ENCODE measurements around the gene LTBP4. TPM values are rescaled to one million over a fixed set of nuclear protein-coding genes. Genes with fewer than 3 reads are reported as not detected.

Gene LTBP4
- total RNA-seq, 1 experiment from 2014 or later = 21.5 TPM

GRCh38 chr19:40597329-40597838 lies 3.8 kb upstream of the LTBP4 start:
- DNase-seq (ENCODE audit: low read depth) = no peak

DNA sequence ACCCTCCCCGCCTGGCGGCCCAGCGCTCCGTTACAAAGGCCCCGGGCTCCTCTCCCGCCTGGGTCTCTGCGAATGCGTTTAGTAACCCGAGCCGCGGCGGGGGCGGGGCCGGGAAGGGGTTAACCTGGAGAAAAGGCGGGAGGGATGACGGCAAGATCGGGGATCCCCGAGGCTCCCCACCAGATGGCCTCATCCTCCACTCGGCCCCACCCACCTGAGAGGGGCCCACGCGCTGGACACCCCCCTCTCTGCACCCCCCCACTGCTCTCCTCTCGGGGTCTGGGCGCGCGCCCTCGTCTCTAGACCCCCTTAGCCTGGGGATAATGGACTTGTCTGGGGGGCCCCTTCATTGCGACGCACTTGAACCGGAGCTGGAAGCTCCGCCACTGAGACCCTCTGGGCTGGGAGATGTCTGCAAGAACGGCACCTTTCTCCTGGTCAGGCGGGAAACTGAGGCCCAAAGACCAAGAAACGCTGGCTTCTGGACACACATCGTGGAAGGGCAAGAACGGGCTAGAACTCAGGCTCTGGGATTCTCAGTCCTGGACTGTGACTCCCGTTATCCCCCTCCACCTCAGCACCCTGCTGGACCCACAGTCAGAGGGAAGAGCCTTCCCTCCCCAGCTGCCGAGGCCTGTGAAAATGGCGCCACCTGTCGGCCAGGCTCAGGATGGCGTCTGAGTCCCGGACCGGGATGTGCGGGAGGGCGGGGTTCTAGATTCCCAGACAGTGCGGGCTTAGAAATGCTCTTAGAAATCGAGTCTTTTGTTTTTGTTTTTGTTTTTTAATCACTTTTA lies 2.9 kb upstream of the LTBP4 start:
- peak; percentile 81 for DNase-seq (ENCODE audit: low read depth)

DNA sequence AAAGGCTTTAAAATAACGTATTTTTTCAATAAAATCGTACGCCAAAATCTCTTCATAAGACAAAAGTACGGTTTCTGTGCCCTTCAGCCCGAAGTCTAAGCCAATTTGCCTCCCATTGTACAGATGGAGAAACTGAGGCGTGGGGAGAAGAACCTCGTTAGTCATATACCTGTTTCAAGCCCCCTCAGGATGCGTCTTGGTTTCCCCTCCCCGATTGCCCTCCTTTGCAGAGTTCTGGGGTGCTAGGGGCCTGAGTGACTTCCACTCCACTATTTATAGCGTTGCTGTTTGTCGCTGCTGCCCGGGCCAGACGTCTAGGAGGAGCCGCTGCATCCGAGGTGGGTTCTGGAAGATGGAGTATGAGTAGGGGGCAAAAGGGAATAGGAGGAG lies 2.3 kb upstream of the LTBP4 start:
- DNase-seq (ENCODE audit: low read depth) = no peak

DNA sequence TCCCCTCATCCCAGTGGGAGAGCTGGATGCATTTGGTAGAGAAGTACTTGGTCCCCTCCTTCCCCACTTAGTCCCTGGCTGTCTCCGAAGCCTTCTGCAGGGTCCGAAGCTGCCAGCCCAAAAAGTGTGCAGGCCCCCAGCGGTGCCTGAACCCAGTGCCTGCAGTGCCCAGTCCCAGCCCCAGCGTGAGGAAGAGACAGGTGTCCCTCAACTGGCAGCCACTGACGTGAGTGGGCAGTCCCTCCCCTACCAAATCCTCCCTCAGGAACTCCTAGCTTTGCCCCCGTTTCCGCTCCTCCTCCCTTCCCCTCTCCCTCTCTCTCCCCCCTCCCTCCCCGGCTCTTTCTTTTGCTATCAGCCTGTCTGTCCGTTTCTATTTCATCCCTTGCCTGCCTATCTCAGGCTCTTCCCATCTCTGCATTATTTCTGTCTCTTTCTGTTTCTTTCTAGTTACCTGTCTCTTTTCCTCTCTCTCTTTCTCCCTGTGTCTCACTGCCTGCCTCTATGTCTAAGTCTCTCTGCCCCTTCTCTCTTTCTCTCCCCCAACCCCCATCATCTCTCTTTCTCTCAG lies 1.8 kb upstream of the LTBP4 start:
- no peak for DNase-seq (ENCODE audit: low read depth)

DNA sequence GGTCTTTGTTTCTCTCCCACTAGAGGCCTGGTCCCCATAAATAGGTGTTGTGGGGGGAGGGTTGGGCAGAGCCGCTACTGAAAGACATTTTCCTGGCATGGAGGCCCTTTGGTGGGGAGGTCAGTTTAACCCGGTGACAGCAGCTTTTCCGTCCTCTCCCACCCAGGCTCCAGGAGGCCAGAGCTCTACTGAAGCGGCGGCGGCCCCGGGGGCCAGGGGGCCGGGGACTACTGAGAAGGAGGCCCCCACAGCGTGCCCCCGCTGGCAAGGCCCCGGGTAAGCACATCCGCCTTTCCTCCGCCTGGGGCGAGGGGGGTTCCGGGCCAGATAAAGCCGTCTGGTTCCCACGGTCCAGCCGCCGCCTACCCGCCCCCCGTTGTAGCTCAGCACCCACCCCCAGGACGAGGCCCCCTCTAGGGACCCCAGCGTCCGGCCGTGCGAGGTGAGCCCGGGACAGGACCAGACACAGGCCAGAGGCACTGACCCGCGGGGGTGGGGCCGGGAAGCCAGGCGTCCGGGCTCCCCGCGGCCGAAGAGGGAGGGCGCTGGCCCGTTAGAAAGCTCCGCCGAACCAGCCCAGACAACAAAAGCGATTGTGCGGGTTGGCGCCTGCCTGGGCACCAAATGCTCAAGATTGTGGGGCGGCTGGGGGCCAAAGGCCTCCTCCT lies 1.1 kb upstream of the LTBP4 start:
- no peak for DNase-seq (ENCODE audit: low read depth)

DNA sequence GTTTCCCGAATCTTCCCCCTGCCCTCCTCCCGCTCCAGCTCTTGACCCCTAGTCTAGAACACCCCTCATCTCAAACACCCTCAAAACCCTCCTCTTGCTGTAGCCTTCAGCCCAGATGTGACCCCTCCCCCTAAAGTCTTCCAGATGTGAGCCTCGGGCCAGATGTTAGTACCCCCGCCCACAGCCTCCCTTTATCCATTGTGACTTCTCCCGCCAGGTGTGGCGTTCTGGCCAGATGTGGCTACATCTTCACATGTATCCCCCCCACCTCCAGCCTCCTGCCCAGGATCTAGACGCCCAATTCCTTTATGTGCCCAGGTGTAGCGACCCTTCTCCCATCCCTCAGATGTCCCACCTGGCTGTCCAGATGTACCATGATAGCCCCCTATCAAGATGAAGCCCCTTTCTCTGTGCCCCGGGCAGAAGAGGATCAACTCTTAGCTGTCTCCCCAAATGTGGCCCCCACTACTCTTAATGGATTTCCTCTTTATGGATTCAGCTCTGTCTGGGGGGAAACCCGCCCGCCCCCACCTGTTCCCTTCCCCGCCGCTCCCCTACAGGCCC lies 517 bp upstream of the LTBP4 start:
- no peak for DNase-seq (ENCODE audit: low read depth)

DNA sequence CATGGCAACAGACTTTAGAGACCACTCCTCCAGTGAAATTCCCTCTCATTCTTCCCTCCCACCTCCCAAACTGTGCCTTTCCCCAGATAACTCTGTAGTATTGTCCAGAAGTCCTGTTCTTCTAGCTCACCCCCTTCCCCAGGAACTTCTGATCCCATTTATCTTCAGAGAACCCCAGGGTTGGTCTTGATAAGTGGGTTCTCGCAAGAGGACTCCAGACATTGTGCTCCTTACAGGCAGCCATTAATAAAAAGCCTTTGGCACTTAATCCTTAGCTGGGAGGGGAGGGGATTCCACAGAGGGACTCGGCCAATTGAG lies 1.9 kb downstream of the LTBP4 start:
- DNase-seq (ENCODE audit: low read depth) = no peak

DNA sequence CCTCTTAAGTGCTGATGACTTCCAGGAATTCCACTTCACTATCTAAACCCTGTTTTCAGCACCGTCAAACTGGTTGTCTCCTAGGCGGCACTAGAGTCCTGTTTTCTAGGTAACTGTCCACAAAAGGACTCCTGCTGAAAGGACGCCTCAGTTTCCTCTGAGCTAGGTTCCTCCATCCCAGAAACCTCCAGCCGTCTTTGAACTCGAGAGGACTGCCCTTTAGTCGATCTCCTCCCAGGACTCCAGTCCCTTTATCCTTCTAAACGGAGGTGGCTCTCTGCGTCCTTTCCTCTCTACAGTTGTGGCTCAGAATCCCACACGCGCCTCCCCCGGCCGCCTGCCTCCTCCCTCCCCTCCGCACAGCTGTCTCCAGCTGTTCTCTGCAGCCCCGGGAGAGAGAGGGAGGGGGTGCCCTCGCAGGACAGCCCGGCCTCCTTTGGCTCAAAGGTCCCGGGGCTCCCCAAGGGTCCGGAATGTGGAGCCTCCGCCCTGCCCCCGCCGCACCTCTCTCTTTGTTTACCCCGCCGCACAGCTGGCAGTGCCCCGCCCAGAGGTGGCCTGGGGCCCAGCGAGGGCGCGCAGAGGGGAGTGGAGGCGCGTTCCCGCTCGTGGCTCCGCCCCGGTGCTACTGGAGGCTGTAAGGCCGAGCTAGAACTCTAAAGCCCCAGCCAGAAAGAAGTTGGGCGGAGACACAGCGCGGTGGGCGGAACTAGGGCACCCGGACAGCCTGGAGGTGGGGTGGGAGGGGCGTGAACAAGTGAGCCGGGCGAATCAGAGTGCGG lies 2.4 kb downstream of the LTBP4 start:
- DNase-seq (ENCODE audit: low read depth) = peak; percentile 95

GRCh38 chr19:40604171-40604646 lies 3.0 kb downstream of the LTBP4 start:
- no peak for DNase-seq (ENCODE audit: low read depth)

DNA sequence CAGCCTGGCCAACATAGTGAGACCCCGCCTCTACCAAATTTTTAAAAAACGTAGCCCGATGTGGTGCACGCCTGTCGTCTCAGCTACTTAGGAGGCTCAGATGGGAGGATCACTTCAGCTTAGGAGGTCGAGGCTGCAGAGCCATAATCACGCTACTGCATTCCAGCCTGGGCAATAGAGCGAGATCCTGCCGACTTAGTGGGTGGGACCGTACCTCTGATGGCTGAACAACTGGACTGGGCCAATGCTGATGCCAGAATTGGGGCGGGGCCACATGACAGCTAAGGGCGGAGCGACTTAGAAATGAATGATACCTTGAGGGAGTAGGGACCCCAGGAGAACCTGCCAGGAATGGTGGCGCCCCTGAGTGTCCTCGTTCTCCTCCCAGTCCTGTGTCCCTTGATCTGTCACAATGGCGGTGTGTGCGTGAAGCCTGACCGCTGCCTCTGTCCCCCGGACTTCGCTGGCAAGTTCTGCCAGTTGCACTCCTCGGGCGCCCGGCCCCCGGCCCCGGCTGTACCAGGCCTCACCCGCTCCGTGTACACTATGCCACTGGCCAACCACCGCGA lies 3.6 kb downstream of the LTBP4 start:
- peak; percentile 35 for DNase-seq (ENCODE audit: low read depth)

DNA sequence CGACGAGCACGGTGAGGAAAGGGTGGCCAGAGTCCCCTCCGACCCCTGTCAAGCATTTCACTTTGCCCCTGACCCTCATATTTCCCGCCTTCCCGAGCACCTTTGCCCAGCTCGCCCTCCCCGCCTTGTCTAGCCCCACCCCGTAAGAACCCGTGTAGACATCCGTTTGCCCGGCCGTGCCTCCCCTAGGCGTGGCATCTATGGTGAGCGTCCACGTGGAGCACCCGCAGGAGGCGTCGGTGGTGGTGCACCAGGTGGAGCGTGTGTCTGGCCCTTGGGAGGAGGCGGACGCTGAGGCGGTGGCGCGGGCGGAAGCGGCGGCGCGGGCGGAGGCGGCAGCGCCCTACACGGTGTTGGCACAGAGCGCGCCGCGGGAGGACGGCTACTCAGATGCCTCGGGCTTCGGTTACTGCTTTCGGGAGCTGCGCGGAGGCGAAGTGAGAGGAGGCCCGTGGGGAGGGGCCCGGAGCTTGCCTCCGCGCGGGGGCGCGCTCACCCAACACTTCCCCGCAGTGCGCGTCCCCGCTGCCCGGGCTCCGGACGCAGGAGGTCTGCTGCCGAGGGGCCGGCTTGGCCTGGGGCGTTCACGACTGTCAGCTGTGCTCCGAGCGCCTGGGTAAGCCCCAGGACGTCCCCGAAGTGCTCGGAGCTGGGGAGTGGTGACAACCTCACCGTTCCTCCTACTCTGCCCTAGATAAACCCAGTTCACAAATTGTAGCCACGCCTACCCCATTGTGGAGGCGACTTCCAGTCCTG lies 4.2 kb downstream of the LTBP4 start:
- DNase-seq (ENCODE audit: low read depth) = peak; percentile 77

DNA sequence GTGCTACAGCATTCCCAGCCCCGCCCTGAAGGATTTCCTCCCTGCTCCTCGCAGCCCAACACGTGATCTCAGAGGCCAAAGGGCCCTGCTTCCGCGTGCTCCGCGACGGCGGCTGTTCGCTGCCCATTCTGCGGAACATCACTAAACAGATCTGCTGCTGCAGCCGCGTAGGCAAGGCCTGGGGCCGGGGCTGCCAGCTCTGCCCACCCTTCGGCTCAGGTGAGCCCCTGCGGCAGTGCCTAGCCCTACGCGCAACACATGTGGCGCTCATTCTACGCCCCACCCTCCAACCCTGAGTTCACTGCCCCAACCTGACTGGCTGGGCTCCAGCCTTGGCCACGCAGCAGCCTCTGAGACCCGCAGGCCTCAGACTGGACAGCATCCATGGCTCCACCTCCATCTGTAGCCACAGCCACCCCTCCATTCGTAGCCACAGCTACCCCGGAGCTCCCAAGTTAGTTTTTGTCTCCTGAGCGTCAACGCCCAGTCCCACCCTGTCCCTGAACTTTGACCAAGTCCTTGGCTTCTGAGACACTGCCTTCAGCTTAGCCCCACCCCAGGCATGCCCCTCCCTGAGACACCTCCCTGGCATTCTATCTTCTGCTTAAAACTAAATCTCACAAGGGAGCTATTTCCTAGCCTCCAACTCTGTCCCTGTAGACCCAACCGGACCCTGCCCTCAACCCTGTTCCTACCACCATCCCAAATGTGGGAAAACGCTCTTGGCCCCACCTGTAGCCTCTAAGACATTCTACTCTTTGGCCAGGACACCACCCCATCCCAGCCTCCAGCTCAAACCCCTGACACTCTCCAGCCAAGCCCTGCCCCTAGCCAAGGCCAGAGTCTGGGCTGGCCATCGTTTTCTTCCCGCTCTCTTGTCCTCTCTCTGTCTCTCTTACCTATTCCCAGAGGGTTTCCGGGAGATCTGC lies 6.4 kb downstream of the LTBP4 start:
- DNase-seq (ENCODE audit: low read depth) = no peak

DNA sequence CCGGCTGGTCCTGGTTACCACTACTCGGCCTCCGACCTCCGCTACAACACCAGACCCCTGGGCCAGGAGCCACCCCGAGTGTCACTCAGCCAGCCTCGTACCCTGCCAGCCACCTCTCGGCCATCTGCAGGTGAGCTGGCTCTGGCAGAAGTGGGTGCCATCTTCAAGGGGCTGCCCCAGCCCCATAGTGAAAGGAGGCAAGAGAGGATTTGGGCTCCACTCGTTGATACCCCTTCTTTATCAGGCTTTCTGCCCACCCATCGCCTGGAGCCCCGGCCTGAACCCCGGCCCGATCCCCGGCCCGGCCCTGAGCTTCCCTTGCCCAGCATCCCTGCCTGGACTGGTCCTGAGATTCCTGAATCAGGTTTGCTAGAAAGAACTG lies 7.1 kb downstream of the LTBP4 start:
- no peak for DNase-seq (ENCODE audit: low read depth)

DNA sequence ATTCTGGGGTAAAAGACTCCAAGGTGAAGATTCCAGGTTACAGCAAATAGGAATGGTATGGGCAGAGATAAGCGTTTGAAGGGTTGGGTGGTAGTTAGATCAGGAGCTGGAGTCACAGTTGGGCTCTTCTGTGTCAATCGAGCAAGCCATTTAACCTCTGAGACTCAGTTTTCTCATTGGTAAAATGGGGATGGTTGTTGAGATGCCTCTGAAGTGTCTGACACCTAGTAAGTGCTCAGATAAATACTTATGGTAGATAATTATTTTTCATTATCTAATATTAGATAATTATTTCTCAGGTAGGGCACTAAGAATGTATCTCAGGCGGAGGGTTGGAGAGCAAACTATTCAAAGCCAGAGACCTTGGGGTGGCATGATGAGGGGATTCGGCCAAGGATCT lies 7.8 kb downstream of the LTBP4 start:
- no peak for DNase-seq (ENCODE audit: low read depth)

- DNase-seq (ENCODE audit: low read depth) = peak; percentile 91
Observed at GRCh38 chr19:40609561-40610395, 8.6 kb downstream of the LTBP4 start.

DNA sequence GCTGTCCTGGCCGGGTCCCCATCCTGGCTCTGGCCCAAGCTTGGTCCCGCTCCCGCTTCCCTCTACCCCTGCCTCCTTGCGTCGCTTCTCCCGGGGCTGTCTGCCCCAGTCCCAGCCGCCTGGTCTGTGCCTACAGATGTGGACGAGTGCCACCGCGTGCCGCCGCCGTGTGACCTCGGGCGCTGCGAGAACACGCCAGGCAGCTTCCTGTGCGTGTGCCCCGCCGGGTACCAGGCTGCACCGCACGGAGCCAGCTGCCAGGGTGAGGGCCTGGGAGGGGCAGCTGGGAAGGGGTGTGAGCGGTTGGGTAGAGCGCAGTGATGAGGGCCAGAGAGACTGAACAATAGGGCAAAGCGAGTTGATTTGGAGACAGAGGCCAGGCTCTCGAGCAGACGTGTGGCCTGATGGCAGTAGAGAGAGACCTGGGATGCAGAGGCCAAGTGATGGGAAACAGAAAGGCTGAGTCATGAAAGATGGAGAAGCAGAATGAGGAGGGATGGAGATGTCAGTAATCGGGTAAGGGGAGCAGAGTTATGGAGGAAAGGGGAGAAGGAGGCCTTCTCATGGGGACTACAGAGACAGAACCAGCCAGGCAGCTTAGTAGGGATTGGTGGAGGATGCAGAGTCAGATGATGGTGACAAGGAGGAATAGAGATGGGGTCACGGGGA lies 9.4 kb downstream of the LTBP4 start:
- DNase-seq (ENCODE audit: low read depth) = peak; percentile 64

DNA sequence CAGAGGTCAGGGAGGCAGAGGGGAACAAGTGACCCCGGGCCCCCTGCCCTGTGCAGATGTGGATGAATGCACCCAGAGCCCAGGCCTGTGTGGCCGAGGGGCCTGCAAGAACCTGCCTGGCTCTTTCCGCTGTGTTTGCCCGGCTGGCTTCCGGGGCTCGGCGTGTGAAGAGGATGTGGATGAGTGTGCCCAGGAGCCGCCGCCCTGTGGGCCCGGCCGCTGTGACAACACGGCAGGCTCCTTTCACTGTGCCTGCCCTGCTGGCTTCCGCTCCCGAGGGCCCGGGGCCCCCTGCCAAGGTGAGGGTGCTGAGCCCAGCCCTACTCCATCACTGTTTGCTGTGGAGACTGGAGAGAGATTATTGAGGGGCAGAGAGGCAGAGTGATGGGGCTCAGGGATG lies 9.9 kb downstream of the LTBP4 start:
- no peak for DNase-seq (ENCODE audit: low read depth)

Measured in RPMI7951 (cell line).